ENCODE measurements around the gene KLHL29. TPM values are rescaled to one million over a fixed set of nuclear protein-coding genes. Genes with fewer than 3 reads are reported as not detected.

Gene KLHL29
- total RNA-seq = 10 to 100 TPM in 1 of 3 donors, 1 to 10 TPM in 2; 2.6 to 13.0 (median 5.5) TPM
- long read RNA-seq, donor 1, full-length matches to known transcripts = 2 of 21 reads
- long read RNA-seq, donor 1, partial matches to known transcripts = 9 of 21 reads
- long read RNA-seq, donor 1, other reads (novel, unspliced or antisense) = 10 of 21 reads
- long read RNA-seq, donor 2 = 0 reads

DNA sequence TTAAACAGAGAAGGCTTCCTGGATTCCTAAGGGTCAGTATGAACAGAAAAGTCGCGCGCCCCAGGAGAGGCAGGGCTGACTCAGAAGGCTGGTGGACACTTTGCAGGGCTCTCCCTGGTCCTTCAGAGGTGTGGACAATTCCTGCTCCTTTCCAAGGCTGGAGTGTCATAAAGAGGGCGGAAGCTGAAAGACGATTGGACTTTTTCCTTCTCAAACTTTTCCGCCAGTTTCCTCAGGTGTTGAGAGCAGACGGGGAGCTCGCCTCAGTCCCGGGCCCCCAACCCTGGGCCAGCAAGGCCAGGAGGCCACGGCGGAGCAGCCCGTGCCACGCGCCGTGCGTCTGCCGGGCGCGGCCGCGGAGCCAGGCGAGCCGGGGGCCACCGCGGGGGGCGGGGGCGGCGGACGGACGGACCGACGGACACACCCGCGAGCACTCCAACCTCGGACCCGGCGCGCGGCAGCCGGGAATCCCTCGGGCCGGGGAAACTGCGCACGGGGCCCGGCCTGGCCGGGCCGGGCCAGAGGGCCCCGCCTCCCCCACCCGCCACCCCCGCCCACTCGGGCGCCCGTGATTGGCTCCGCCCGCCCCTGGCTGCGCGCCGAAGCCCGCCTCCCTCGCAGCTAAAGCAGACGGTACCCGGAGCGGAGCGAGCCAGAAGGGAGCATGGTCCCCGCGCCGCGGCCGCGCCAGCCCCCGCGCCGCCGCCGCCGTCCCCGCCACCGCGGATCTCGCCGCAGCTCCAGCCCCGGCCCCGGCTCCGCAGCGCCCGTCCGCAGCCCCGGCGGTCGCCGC, at the start of gene KLHL29:
Gene KLHL29, plus strand, starts transcription at position 629 of the 793 bp plus-strand sequence. CDS start 177,018 bp downstream, outside the sequence.
- H3K9me3 ChIP-seq = no peaks in the 10 kb centered on the region
- peaks cover 9% of the 10 kb centered on the region for H3K4me1 ChIP-seq (ENCODE audit: low read depth)
- no peaks in the 10 kb centered on the region for H3K36me3 ChIP-seq (ENCODE audit: low read depth)
- ATAC-seq (peak; percentile 81), DNase-seq (peak; percentile 86 to 91 (median 89))
- intact Hi-C loops (cut with DNase I, micrococcal nuclease) = no loop called here
- TF ChIP-seq, protein P1, sequence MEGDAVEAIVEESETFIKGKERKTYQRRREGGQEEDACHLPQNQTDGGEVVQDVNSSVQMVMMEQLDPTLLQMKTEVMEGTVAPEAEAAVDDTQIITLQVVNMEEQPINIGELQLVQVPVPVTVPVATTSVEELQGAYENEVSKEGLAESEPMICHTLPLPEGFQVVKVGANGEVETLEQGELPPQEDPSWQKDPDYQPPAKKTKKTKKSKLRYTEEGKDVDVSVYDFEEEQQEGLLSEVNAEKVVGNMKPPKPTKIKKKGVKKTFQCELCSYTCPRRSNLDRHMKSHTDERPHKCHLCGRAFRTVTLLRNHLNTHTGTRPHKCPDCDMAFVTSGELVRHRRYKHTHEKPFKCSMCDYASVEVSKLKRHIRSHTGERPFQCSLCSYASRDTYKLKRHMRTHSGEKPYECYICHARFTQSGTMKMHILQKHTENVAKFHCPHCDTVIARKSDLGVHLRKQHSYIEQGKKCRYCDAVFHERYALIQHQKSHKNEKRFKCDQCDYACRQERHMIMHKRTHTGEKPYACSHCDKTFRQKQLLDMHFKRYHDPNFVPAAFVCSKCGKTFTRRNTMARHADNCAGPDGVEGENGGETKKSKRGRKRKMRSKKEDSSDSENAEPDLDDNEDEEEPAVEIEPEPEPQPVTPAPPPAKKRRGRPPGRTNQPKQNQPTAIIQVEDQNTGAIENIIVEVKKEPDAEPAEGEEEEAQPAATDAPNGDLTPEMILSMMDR (IDR thresholded peaks at IDR 0.05) = no peak
- peak within 1 kb of the TSS; percentile 22 for H3K4me3 ChIP-seq

DNA sequence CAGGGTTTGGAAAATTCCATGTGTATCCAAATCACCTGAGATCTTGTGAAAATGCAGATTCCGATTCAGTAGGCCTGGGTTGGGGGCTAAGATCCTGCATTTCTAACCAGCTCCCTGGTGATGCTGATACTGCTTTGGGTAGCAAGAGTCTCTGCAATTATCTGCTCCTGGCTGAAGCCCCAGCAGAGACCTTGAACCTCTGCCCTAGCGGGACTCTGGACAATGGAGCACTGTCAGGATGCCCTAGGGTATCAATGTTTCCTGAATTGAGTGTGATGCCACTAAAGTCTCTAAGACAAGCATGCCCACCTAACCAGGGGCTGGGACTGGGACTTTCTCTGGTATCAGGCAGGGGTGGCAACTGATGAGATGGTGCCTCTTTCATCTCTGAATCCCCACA, 49.4 kb upstream of the KLHL29 start:
- no peaks in the 10 kb centered on the region for H3K36me3 ChIP-seq (ENCODE audit: low read depth)
- no peak for DNase-seq
- intact Hi-C loops (cut with DNase I, micrococcal nuclease) = no loop called here
- H3K4me3 ChIP-seq = no peak overlapping the region
- TF ChIP-seq, protein P1 (IDR thresholded peaks at IDR 0.05) = no peak
- no peaks in the 10 kb centered on the region for H3K4me1 ChIP-seq (ENCODE audit: low read depth)
- ATAC-seq = no peak
- no peaks in the 10 kb centered on the region for H3K9me3 ChIP-seq

DNA sequence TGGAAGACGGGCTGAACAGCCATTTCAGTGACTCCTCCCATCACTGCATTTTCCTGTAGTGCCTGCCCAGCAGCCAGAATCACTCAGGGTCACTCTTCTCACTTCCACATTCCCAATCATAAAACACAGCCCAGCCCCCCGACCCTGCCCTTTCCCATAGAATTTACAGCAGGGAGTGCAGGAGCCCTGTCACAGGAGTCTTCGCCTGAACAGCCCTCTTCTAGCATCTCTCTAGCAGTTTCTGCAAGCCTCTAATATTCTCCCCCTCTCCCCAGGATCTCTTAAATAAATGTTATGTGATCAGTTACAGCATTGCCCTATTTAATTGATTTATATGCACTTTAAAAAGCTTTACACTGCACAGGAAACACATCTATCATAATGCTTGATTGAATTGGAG, 42.9 kb upstream of the KLHL29 start:
- ATAC-seq (no peak), DNase-seq (no peak)
- Histone ChIP-seq H3K36me3 (ENCODE audit: low read depth) (no peaks in the 10 kb centered on the region), H3K4me1 (ENCODE audit: low read depth) (no peaks in the 10 kb centered on the region), H3K4me3 (no peak overlapping the region), H3K9me3 (no peaks in the 10 kb centered on the region)
- intact Hi-C loops (cut with DNase I, micrococcal nuclease) = no loop called here
- TF ChIP-seq, protein P1 (IDR thresholded peaks at IDR 0.05) = no peak

DNA sequence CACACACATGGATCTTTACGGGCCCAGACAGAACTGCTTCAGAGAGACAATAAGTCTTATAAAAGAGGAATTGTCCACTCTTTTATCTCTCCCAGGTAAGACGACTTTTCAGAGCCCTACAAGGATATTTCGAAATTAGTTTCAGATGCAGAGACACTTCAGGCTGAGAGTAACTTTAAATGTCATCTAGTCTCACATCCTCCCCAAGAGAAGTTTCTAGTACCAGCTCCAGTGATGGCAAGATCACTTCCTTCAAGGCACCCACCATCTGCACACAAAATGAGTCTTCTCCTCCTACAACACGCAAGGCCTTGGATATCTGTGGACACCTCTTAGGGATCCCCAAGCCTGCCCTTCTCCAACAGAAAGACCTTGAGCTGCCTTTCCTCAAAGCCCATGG, 39.0 kb upstream of the KLHL29 start:
- Histone ChIP-seq H3K4me1 (ENCODE audit: low read depth) (no peaks in the 10 kb centered on the region), H3K4me3 (no peak overlapping the region), H3K36me3 (ENCODE audit: low read depth) (no peaks in the 10 kb centered on the region), H3K9me3 (no peaks in the 10 kb centered on the region)
- DNase-seq (no peak), ATAC-seq (no peak)
- intact Hi-C loops (cut with DNase I, micrococcal nuclease) = no loop called here
- TF ChIP-seq, protein P1 (IDR thresholded peaks at IDR 0.05) = no peak

DNA sequence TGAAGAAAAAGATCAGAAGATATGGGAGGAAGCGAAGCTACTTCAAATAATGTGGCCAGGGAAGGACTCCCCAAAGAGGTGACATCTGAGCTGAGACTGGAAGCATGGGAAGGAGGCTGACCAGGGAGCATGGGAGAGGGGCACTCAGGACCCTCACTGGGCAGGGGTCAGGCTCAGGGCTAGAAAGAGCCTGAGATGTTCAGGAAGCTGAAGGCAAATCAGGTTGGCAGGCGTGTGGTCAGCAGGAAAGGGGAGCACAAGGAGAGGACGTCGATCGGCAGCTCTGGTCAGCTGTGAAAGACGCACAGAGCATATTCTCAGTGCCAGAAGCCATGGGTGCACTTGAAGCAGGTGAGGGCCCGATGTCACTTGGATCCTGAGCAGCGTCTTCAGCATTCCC, 38.2 kb upstream of the KLHL29 start:
- DNase-seq = no peak
- TF ChIP-seq, protein P1 (IDR thresholded peaks at IDR 0.05) = no peak
- intact Hi-C loops (cut with DNase I, micrococcal nuclease) = no loop called here
- H3K4me3 ChIP-seq = no peak overlapping the region
- no peaks in the 10 kb centered on the region for H3K4me1 ChIP-seq (ENCODE audit: low read depth)
- ATAC-seq = no peak
- H3K9me3 ChIP-seq = no peaks in the 10 kb centered on the region
- no peaks in the 10 kb centered on the region for H3K36me3 ChIP-seq (ENCODE audit: low read depth)
